IPS DF 19.7 (cell line): Measurements from ENCODE around the gene EFEMP2.

Experiments used
- DNase-seq: peaks from one replicate; pipeline ENCODE4 v3.0.0-alpha.2; 2013; ENCODE audit warnings: low read depth, low spot score

EFEMP2 gene

GRCh38 chr11:65872586-65873317, at the start of gene EFEMP2:
EFEMP2 (minus strand) TSS chr11:65872800; CDS start chr11:65872354, 446 bp downstream.
- DNase-seq = no peak

- DNase-seq = no peak
Measured at GRCh38 chr11:65921876-65922275, 49.3 kb upstream of the EFEMP2 start.

- DNase-seq = no peak
Measured at GRCh38 chr11:65921033-65921555, 48.5 kb upstream of the EFEMP2 start.

- DNase-seq = no peak
Measured at GRCh38 chr11:65920372-65920802, 47.8 kb upstream of the EFEMP2 start.

GRCh38 chr11:65919573-65920371, 47.2 kb upstream of the EFEMP2 start:
- DNase-seq = no peak

- peak; percentile 87 for DNase-seq
Measured at GRCh38 chr11:65919141-65919572, 46.6 kb upstream of the EFEMP2 start, which contains the start of gene DRAP1. DRAP1 (plus strand) TSS chr11:65919426; CDS start chr11:65919502, 76 bp downstream.

- no peak for DNase-seq
Measured at GRCh38 chr11:65918211-65919140, 45.9 kb upstream of the EFEMP2 start, which contains the start of gene C11orf68. C11orf68 (minus strand) TSS chr11:65919062; CDS start chr11:65919031, 31 bp downstream.

GRCh38 chr11:65917434-65918210, 45.0 kb upstream of the EFEMP2 start:
- DNase-seq = no peak

GRCh38 chr11:65917077-65917433, 44.5 kb upstream of the EFEMP2 start:
- DNase-seq = no peak

GRCh38 chr11:65916391-65916790, 43.8 kb upstream of the EFEMP2 start:
- no peak for DNase-seq

GRCh38 chr11:65915821-65916251, 43.2 kb upstream of the EFEMP2 start:
- no peak for DNase-seq

GRCh38 chr11:65915101-65915820, 42.7 kb upstream of the EFEMP2 start:
- DNase-seq = no peak

- no peak for DNase-seq
Measured at GRCh38 chr11:65912845-65913244, 40.2 kb upstream of the EFEMP2 start.

GRCh38 chr11:65911682-65912568, 39.3 kb upstream of the EFEMP2 start:
- DNase-seq = no peak

GRCh38 chr11:65907878-65908277, 35.3 kb upstream of the EFEMP2 start:
- DNase-seq = no peak

GRCh38 chr11:65906602-65907001, 34.0 kb upstream of the EFEMP2 start:
- DNase-seq = no peak

- DNase-seq = no peak
Measured at GRCh38 chr11:65903715-65904114, 31.1 kb upstream of the EFEMP2 start.

- no peak for DNase-seq
Measured at GRCh38 chr11:65903068-65903481, 30.5 kb upstream of the EFEMP2 start.

GRCh38 chr11:65900899-65901180, 28.2 kb upstream of the EFEMP2 start:
- no peak for DNase-seq
